Activated CD4-positive, alpha-beta T cell treated with anti-CD3 and anti-CD28 coated beads for 4 hours (primary cell): ENCODE measurements around the gene SERPINA5.
"Not testable (repeated sequence)": the region's sequence is repeated elsewhere in the genome, so short reads cannot be mapped to it uniquely, and the experiment has no call there.

Experiments
- DNase-seq, 2 donors: peaks; one replicate each; pipeline ENCODE4 v3.0.0-alpha.2; 2020

The SERPINA5 gene

GRCh38 chr14:94575730-94576585 lies 5.3 kb upstream of the SERPINA5 start:
- no peak for DNase-seq

DNA sequence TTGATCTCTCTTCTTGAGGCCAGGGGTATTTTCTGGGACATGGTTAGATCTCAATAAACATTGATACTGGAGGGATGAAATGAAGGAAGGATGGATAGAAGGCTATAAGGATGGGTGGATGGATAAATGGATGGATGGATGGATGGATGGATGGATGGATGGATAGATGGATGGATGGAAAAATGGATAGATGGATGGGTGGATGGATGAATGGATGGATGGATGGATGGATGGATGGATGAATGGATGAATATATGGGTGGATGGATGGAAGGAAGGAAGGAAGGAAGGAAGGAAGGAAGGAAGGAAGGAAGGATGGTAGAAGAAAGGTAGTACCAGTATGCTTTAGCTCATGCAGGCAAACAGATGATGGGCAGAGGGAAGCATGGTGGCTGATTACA lies 3.8 kb upstream of the SERPINA5 start:
- DNase-seq, result not testable (repeated sequence)

- no peak for DNase-seq
Measured at GRCh38 chr14:94578712-94579111, 2.5 kb upstream of the SERPINA5 start.

- no peak for DNase-seq
Measured at GRCh38 chr14:94582199-94582750, 1.0 kb downstream of the SERPINA5 start.

- DNase-seq, result no peak
Measured at GRCh38 chr14:94582851-94583250, 1.6 kb downstream of the SERPINA5 start.

DNA sequence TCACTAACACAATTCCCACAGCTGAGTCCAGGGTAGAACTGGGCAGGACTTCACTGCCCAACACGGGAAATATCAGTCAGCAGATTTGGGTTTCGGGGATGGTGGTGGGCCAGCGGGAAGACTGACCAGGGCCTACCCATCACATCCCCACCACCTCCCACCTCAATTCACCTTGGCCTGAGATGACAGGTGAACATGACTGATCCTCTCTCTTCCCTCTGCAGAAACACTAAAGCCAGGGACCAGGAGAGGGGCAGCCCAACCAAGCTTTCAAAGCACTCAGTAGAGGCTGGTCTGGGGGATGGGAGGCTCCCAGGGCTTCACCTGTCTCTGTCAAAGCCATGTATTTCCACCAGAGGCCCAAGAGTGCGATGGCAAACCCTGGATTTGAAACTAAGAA lies 2.3 kb downstream of the SERPINA5 start:
- DNase-seq, result no peak

- DNase-seq, result no peak
Measured at GRCh38 chr14:94584591-94585280, 3.5 kb downstream of the SERPINA5 start.

DNA sequence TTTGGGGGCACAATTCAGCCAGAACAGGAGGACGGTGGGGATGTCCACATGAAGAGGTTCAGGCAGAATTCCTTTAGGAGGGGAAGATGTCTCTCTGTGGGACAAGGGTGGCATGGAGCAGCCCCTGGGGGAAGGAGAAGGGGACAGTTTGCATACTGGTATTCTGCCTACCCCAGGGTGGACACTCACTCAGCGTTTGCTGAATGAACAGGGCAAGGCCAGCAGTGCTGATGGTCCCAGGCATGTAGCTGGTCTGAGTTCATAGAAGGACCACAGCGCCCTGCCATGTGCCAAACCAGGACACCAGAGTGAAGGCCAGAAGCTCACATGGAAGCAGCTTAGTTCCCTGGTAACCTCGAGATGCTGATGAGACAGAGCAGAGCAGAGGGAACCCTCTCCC lies 5.4 kb downstream of the SERPINA5 start:
- no peak for DNase-seq

GRCh38 chr14:94588311-94588710 lies 7.1 kb downstream of the SERPINA5 start:
- DNase-seq, result no peak

DNA sequence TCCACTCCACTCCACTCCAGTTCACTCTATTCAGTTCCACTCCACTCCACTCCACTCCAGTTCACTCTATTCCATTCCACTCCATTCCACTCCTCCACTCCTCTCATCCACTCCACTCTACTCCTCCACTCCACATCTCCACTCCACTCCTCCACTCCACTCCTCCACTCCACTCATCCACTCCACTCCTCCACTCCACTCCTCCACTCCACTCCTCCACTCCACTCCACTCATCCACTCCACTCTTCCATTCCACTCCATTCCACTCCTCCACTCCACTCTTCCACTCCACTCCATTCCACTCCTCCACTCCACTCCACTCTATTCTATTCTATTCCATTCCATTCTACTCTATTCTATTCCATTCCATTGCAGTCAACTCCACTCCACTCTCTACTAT lies 9.8 kb downstream of the SERPINA5 start:
- no peak for DNase-seq

DNA sequence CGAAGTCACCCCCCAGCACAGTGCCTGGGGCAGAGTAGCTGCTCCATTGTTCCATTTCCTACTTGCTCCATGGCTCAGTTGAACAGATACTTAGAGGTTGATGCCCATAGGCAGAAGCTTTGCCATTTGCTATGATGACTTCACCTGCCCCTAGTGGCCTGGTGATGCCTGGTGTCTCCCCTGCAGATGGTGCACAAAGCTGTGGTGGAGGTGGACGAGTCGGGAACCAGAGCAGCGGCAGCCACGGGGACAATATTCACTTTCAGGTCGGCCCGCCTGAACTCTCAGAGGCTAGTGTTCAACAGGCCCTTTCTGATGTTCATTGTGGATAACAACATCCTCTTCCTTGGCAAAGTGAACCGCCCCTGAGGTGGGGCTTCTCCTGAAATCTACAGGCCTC lies 10.6 kb downstream of the SERPINA5 start:
- DNase-seq, result no peak

DNA sequence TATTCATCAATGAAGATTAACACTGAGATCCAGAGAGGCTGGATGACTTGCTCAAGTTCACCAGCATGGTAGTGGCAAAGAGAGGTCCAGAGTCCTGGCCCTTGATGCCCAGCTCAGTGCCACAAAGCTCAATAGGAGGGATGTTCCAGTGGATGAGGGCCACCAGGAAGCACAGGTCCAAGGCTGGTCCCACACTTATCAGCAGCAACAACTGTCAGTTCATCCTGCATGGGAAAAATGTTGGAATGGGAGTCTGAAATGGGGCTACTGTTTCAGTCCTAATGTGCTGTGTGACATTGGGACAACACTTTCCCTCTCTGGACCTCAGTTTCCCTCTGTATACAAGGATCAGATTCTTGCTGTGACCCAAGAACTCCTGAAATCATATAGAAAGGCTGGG lies 11.2 kb downstream of the SERPINA5 start:
- DNase-seq, result no peak

- DNase-seq, result no peak
Measured at GRCh38 chr14:94593376-94593748, 12.1 kb downstream of the SERPINA5 start.

- no peak for DNase-seq
Measured at GRCh38 chr14:94593749-94594431, 12.7 kb downstream of the SERPINA5 start.

- DNase-seq, result no peak
Measured at GRCh38 chr14:94594441-94594840, 13.2 kb downstream of the SERPINA5 start.

DNA sequence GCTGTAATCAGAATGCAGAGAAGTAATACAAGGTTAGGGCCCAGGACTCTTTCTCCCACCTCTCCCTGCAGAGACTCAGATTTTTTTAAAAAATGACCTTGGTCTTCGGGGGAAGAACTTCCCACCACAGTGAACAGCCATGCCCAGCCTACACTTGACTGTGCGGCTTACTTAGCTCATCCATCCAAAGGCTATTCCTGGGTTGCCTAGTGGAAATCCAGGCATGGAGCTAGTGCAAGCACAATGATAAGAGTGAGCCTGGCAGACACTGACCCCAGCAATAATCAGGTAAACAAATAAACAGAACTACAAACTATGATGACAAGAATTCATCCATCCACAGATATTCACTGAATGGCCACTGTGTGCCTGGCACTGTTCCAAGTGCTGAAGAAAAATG lies 14.7 kb downstream of the SERPINA5 start:
- no peak for DNase-seq

DNA sequence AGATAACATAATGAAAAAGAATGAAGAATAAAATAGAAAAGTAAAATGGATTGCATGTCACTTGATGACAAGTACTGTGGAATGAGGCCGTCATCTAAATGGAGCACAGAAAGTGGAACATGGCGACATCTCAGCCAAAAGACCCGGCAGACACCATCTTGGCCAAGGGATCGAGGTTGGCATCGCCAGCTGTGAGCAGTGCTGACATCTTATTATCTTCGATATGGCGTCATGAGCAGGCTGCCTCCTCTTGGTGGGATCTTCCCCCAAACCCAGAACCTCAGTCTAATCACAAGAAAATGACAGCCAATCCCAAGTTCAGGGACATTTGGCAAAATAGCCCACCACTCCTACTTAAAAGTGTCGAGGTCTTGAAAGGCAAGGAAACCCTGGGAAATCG lies 15.1 kb downstream of the SERPINA5 start:
- no peak for DNase-seq

- no peak for DNase-seq
Measured at GRCh38 chr14:94597788-94598187, 16.6 kb downstream of the SERPINA5 start.

GRCh38 chr14:94598506-94598815 lies 17.2 kb downstream of the SERPINA5 start:
- no peak for DNase-seq

GRCh38 chr14:94598816-94599655 lies 17.8 kb downstream of the SERPINA5 start:
- DNase-seq, result no peak

DNA sequence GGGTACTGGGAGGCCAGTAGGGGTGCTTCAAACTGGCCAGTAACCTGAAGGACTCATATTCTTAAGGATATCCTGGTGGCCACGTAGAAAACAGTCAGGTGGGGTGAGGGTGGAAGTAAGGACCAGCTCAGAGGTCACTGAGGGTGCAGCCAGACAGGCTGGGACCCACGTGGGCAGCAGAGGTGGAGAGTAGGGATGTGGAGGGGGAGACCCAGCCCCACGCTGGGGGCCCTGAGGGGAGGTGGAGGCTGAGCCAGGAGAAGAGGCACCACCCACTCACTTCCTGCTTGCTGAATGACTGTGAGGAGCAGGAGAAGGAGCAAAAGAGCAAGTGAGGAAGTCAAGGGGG lies 18.4 kb downstream of the SERPINA5 start:
- no peak for DNase-seq

GRCh38 chr14:94600148-94600545 lies 18.9 kb downstream of the SERPINA5 start:
- no peak for DNase-seq

GRCh38 chr14:94601884-94602391 lies 20.7 kb downstream of the SERPINA5 start:
- DNase-seq, result no peak
